HepG2 (cell line): ENCODE data around the gene RUNX3. TPM values are rescaled to one million over a fixed set of nuclear protein-coding genes. Genes with fewer than 3 reads are reported as not detected.

ENCODE experiments used
- ADNP ChIP-seq: sonication (generic); formaldehyde crosslinking; IDR thresholded peaks from 2 replicates; pipeline ENCODE4 v1.4.0; 2020; ENCODE audit warnings: missing genetic modification reagents
- BRF2 ChIP-seq: sonication (generic); formaldehyde crosslinking; IDR thresholded peaks from 2 replicates; pipeline ENCODE4 v1.8.1; 2022; ENCODE audit warnings: mild to moderate bottlenecking, missing genetic modification reagents
- CERS6 ChIP-seq: sonication (generic); formaldehyde crosslinking; IDR thresholded peaks from 2 replicates; pipeline ENCODE4 v1.5.0; 2020; ENCODE audit warnings: missing genetic modification reagents
- CREB1 ChIP-seq, 2 experiments: fragments of 450-650 bp in 1 of 2; IDR thresholded peaks; 2 replicates each; pipeline ENCODE4 v1.6.1; 2016 to 2017; ENCODE audit warnings: control low read depth in 1 of 2, mild to moderate bottlenecking in 1 of 2, missing compliant biosample characterization in 1 of 2, missing genetic modification characterization in 1 of 2
- EED ChIP-seq: sonication (generic); formaldehyde crosslinking; IDR thresholded peaks from 2 replicates; pipeline ENCODE4 v1.5.0; 2020; ENCODE audit warnings: mild to moderate bottlenecking, missing genetic modification reagents
- HNF4G ChIP-seq, 2 experiments: sonication (generic) in 1 of 2; formaldehyde crosslinking in 1 of 2; IDR thresholded peaks; 2 replicates each; pipeline versions ENCODE4 v1.4.0 to v1.6.1; 2011 to 2020; ENCODE audit warnings: borderline replicate concordance in 2 of 2, low read depth in 2 of 2, mild to moderate bottlenecking in 2 of 2, low read length in 1 of 2, missing genetic modification reagents in 1 of 2, moderate library complexity in 1 of 2
- HOMEZ ChIP-seq: IDR thresholded peaks from 2 replicates; pipeline ENCODE4 v1.6.1; 2016; ENCODE audit warnings: low read depth
- HOXA5 ChIP-seq: sonication (generic); formaldehyde crosslinking; IDR thresholded peaks from 2 replicates; pipeline ENCODE4 v1.4.0; 2020; ENCODE audit warnings: missing genetic modification reagents
- KLF11 ChIP-seq: IDR thresholded peaks from 2 replicates; pipeline ENCODE4 v1.6.1; 2016; ENCODE audit warnings: missing compliant biosample characterization
- MLLT10 ChIP-seq: sonication (generic); formaldehyde crosslinking; IDR thresholded peaks from 2 replicates; pipeline ENCODE4 v1.4.0; 2020; ENCODE audit warnings: missing genetic modification reagents
- PHB2 ChIP-seq: fragments of 450-650 bp; IDR thresholded peaks from 2 replicates; pipeline ENCODE4 v1.6.1; 2018; ENCODE audit not compliant: partially characterized antibody
- SMC3 ChIP-seq: IDR thresholded peaks from 2 replicates; pipeline ENCODE4 v1.6.1; 2011; ENCODE audit warnings: low read length, improper control_type of control experiment
- SOX6 ChIP-seq, 2 experiments: fragments of 450-650 bp in 1 of 2; sonication (generic) in 1 of 2; formaldehyde crosslinking in 1 of 2; IDR thresholded peaks; 2 replicates each; pipeline versions ENCODE4 v1.4.0 to v1.6.1; 2017 to 2020; ENCODE audit warnings: antibody characterized with exemption in 1 of 2, mild to moderate bottlenecking in 1 of 2, missing genetic modification reagents in 1 of 2
- TAF15 ChIP-seq: fragments of 200-400 bp; formaldehyde crosslinking; IDR thresholded peaks from one replicate; pipeline ENCODE4 v1.6.1; 2018; ENCODE audit warnings: mild to moderate bottlenecking, low read depth, low read length; ENCODE audit not compliant: poor library complexity, severe bottlenecking
- UBTF ChIP-seq: sonication (generic); formaldehyde crosslinking; IDR thresholded peaks from 2 replicates; pipeline ENCODE4 v1.4.0; 2020; ENCODE audit warnings: mild to moderate bottlenecking, missing genetic modification reagents
- ZBTB21 ChIP-seq: sonication (generic); formaldehyde crosslinking; IDR thresholded peaks from 2 replicates; pipeline ENCODE4 v1.4.0; 2020; ENCODE audit warnings: missing genetic modification reagents
- ZBTB3 ChIP-seq: sonication (generic); formaldehyde crosslinking; IDR thresholded peaks from 2 replicates; pipeline ENCODE4 v1.4.0; 2020; ENCODE audit warnings: low read depth, mild to moderate bottlenecking, moderate library complexity, missing genetic modification reagents, borderline replicate concordance
- ZBTB7B ChIP-seq: sonication (generic); formaldehyde crosslinking; IDR thresholded peaks from 2 replicates; pipeline ENCODE4 v1.4.0; 2020; ENCODE audit warnings: missing genetic modification reagents
- ZC3H4 ChIP-seq: sonication (generic); formaldehyde crosslinking; IDR thresholded peaks from 2 replicates; pipeline ENCODE4 v1.4.0; 2020; ENCODE audit warnings: missing genetic modification reagents, borderline replicate concordance
- ZNF317 ChIP-seq: sonication (generic); formaldehyde crosslinking; IDR thresholded peaks from 2 replicates; pipeline ENCODE4 v1.5.0; 2020; ENCODE audit warnings: mild to moderate bottlenecking, missing genetic modification reagents
- ZNF572 ChIP-seq: sonication (generic); formaldehyde crosslinking; IDR thresholded peaks from 2 replicates; pipeline ENCODE4 v1.5.1; 2020; ENCODE audit warnings: mild to moderate bottlenecking, missing genetic modification reagents
- ZNF577 ChIP-seq: sonication (generic); formaldehyde crosslinking; IDR thresholded peaks from 2 replicates; pipeline ENCODE4 v1.4.0; 2020; ENCODE audit warnings: mild to moderate bottlenecking, low read depth, missing genetic modification reagents, borderline replicate concordance
- ZNF670 ChIP-seq: sonication (generic); formaldehyde crosslinking; IDR thresholded peaks from 2 replicates; pipeline ENCODE4 v1.8.0; 2022; ENCODE audit warnings: mild to moderate bottlenecking, missing genetic modification reagents, borderline replicate concordance
- ZNF7 ChIP-seq: IDR thresholded peaks from 2 replicates; pipeline ENCODE4 v1.6.1; 2016; ENCODE audit warnings: missing biosample characterization, missing genetic modification reagents
- ZNF841 ChIP-seq: sonication (generic); formaldehyde crosslinking; IDR thresholded peaks from 2 replicates; pipeline ENCODE4 v1.8.1; 2023; ENCODE audit warnings: missing genetic modification reagents, borderline replicate concordance
- polyA plus RNA-seq, 8 experiments: library from polyadenylated mRNA; depleted of rRNA in 3 of 8; stranded (reverse) in 7 of 8; unstranded in 1 of 8; fragments of >200 nt; fragmentation: Illumina TruSeq in 4 of 8; extraction: Trizol in 4 of 8; gene quantifications; 2 replicates each; pipeline versions ENCODE4 v1.2.1 to v1.2.3, GENCODE V29; 2011 to 2016; ENCODE audit warnings: low read depth in 4 of 8, missing spikeins in 1 of 8, mixed read lengths in 1 of 8; ENCODE audit not compliant: insufficient read depth in 1 of 8
- total RNA-seq, 5 experiments: library from RNA; depleted of rRNA; stranded (reverse); fragments of >200 nt; fragmentation: Illumina TruSeq; extraction: Trizol; gene quantifications; 2 replicates each; pipeline ENCODE4 v1.2.3, GENCODE V29; 2016; ENCODE audit warnings: low read depth in 1 of 5

RUNX3 gene
- total and polyA plus RNA-seq, 2 of the 13 experiments (the other 11 are each of a cell fraction or from before 2014, with no cell fraction given) = 0.04 to 0.22 TPM

- TF ChIP-seq HOMEZ (CRISPR knock-in tag) (no peak), ZNF670 (CRISPR knock-in tag) (no peak), UBTF (CRISPR knock-in tag) (peak; percentile 64), ZBTB3 (no peak), ZNF577 (CRISPR knock-in tag) (no peak), CREB1 (IDR thresholded peaks at IDR 0.05) (no peak), CREB1 (CRISPR knock-in tag; IDR thresholded peaks at IDR 0.05) (peak; percentile 36; the same call in 1 of the 2 replicates), SOX6 (IDR thresholded peaks at IDR 0.05) (no peak), SOX6 (CRISPR knock-in tag; IDR thresholded peaks at IDR 0.05) (no peak), ZBTB7B (CRISPR knock-in tag) (peak; percentile 67; the same call in 1 of the 2 replicates), HNF4G (IDR thresholded peaks at IDR 0.05; ENCODE audit: borderline replicate concordance, low read depth, low read length) (no peak), HNF4G (CRISPR knock-in tag; IDR thresholded peaks at IDR 0.05; ENCODE audit: borderline replicate concordance, low read depth) (no peak), ZBTB21 (CRISPR knock-in tag) (no peak), ZNF841 (CRISPR knock-in tag) (no peak), KLF11 (CRISPR knock-in tag) (no peak), EED (no peak), ZNF317 (CRISPR knock-in tag) (no peak), BRF2 (CRISPR knock-in tag) (no peak), PHB2 (no peak), ZC3H4 (no peak), CERS6 (CRISPR knock-in tag) (no peak), ADNP (CRISPR knock-in tag) (peak; percentile 27; the same call in 1 of the 2 replicates), TAF15 (no peak), SMC3 (peak; percentile 51), MLLT10 (CRISPR knock-in tag) (no peak), HOXA5 (0 out of 2 replicates have a peak, but pooled peaks have one; percentile 46), ZNF572 (CRISPR knock-in tag) (0 out of 2 replicates have a peak, but pooled peaks have one; percentile 35), ZNF7 (CRISPR knock-in tag) (no peak)
Measured at GRCh38 chr1:24909388-24909898, 20.6 kb downstream of the RUNX3 start (continued).
